DND-41 (cell line): ENCODE measurements around the gene SLC15A5.

Experiments used
- EZH2 ChIP-seq: IDR thresholded peaks from 3 replicates; pipeline ENCODE4 v1.6.1; 2012; ENCODE audit warnings: borderline replicate concordance, low read depth, mild to moderate bottlenecking, moderate library complexity, low read length, inconsistent platforms; ENCODE audit not compliant: severe bottlenecking
- TF ChIP-seq, protein P1 (sequence below): IDR thresholded peaks from 2 replicates; pipeline ENCODE4 v1.5.1; 2012; ENCODE audit warnings: borderline replicate concordance, low read length, moderate library complexity, mild to moderate bottlenecking; ENCODE audit not compliant: poor library complexity, severe bottlenecking; ENCODE audit errors: extremely low read depth

GRCh38 chr12:16148938-16149337 lies 128.5 kb downstream of the SLC15A5 start:
- TF ChIP-seq, protein P1, sequence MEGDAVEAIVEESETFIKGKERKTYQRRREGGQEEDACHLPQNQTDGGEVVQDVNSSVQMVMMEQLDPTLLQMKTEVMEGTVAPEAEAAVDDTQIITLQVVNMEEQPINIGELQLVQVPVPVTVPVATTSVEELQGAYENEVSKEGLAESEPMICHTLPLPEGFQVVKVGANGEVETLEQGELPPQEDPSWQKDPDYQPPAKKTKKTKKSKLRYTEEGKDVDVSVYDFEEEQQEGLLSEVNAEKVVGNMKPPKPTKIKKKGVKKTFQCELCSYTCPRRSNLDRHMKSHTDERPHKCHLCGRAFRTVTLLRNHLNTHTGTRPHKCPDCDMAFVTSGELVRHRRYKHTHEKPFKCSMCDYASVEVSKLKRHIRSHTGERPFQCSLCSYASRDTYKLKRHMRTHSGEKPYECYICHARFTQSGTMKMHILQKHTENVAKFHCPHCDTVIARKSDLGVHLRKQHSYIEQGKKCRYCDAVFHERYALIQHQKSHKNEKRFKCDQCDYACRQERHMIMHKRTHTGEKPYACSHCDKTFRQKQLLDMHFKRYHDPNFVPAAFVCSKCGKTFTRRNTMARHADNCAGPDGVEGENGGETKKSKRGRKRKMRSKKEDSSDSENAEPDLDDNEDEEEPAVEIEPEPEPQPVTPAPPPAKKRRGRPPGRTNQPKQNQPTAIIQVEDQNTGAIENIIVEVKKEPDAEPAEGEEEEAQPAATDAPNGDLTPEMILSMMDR, result no peak
- TF ChIP-seq EZH2, result no peak
